ENCODE measurements around the gene NEDD4. TPM values are rescaled to one million over a fixed set of nuclear protein-coding genes. Genes with fewer than 3 reads are reported as not detected.
A peak's percentile ranks its signal among the peaks of the same experiment; 100 is the strongest.

NEDD4 gene
- total and polyA plus RNA-seq, 11 donors = 1.8 to 14.8 (median 8.9) TPM

- intact Hi-C loops (cut with DNase I) = loop anchor here in 4 of 10 donors (10.0 kb wide), 3 partner anchors 45 to 245 kb away; partner anchors contain the start of gene RFX7 (in 3 of the 4)
- DNase-seq = no peak
- Histone ChIP-seq H3K27me3 (no peaks in the 10 kb centered on the region), H3K9me3 (no peaks in the 10 kb centered on the region), H3K36me3 (no peaks in the 10 kb centered on the region), H3K27ac (no peak overlapping the region), H3K4me1 (peaks cover 0 to 3% (median under 1%) of the 10 kb centered on the region in 12 donors), H3K4me3 (no peak overlapping the region)
- no peak for ATAC-seq
- TF ChIP-seq CTCF (IDR thresholded peaks at IDR 0.05) (no peak), POLR2A (IDR thresholded peaks at IDR 0.05) (no peak)
- WGBS, 4 donors = 89 to 100% (median 93%) methylated on average over 1 of the region's 1 CpG
These were observed 6.2 kb upstream of the NEDD4 start for GRCh38 chr15:55999658-56000057.

- DNase-seq = no peak
These were observed 5.1 kb upstream of the NEDD4 start for GRCh38 chr15:55998478-55998877.

GRCh38 chr15:55993804-55994560 lies 570 bp upstream of the NEDD4 start:
- no peaks in the 10 kb centered on the region for H3K36me3 ChIP-seq
- ATAC-seq = peak in 3 of 4 donors; percentile 2 to 7 (median 4)
- no peaks in the 10 kb centered on the region for H3K27me3 ChIP-seq
- TF ChIP-seq CTCF (IDR thresholded peaks at IDR 0.05) (peak in 5 of 12 donors; percentile 13 to 23 (median 16)), POLR2A (IDR thresholded peaks at IDR 0.05) (no peak)
- no peaks in the 10 kb centered on the region for H3K9me3 ChIP-seq
- peak overlapping the region; percentile 63 to 96 (median 84) for H3K4me3 ChIP-seq
- WGBS, 4 donors = 0 to 1% (median 1%) methylated on average over 13 to 41 of the region's 41 CpGs
- H3K4me1 ChIP-seq = peaks cover 0 to 33% (median 11%) of the 10 kb centered on the region in 12 donors
- H3K27ac ChIP-seq = peak overlapping the region; percentile 86 to 98 (median 94)
- peak in 1 of 5 donors; percentile 22 for DNase-seq
- intact Hi-C loops (cut with DNase I) = loop anchor here in 8 of 10 donors (2.0 to 10.0 kb wide), 9 partner anchors 48 to 251 kb away; partner anchors contain the start of gene RFX7 (in 5 of the 8)

More at GRCh38 chr15:55998478-55998877, 5.1 kb upstream of the NEDD4 start:
- 89 to 96% (median 94%) methylated on average over 1 of the region's 1 CpG for WGBS, 4 donors
- H3K4me3 ChIP-seq = no peak overlapping the region
- peaks cover 0 to 9% (median 5%) of the 10 kb centered on the region in 12 donors for H3K4me1 ChIP-seq
- no peaks in the 10 kb centered on the region for H3K9me3 ChIP-seq
- TF ChIP-seq CTCF (IDR thresholded peaks at IDR 0.05) (no peak), POLR2A (IDR thresholded peaks at IDR 0.05) (no peak)
- intact Hi-C loops (cut with DNase I) = loop anchor here in 4 of 10 donors (10.0 kb wide), 3 partner anchors 46 to 246 kb away; partner anchors contain the start of gene RFX7 (in 3 of the 4)
- H3K27ac ChIP-seq = no peak overlapping the region
- no peak for ATAC-seq
- H3K27me3 ChIP-seq = no peaks in the 10 kb centered on the region
- no peaks in the 10 kb centered on the region for H3K36me3 ChIP-seq

GRCh38 chr15:55992769-55993110 lies 672 bp downstream of the NEDD4 start:
- H3K4me1 ChIP-seq = peaks cover 0 to 33% (median 11%) of the 10 kb centered on the region in 12 donors
- no peak for TF ChIP-seq CTCF (IDR thresholded peaks at IDR 0.05)
- TF ChIP-seq POLR2A (IDR thresholded peaks at IDR 0.05) = no peak
- 1 to 3% (median 1%) methylated on average over 9 of the region's 9 CpGs for WGBS, 4 donors

More at GRCh38 chr15:55992769-55993110, 672 bp downstream of the NEDD4 start:
- Histone ChIP-seq H3K9me3 (no peaks in the 10 kb centered on the region), H3K27me3 (no peaks in the 10 kb centered on the region), H3K27ac (peak overlapping the region; percentile 86 to 98 (median 94)), H3K4me3 (peak overlapping the region; percentile 63 to 96 (median 84)), H3K36me3 (no peaks in the 10 kb centered on the region)
- DNase-seq = no peak
- no peak for ATAC-seq
- intact Hi-C loops (cut with DNase I) = loop anchor here in 8 of 10 donors (2.0 to 10.0 kb wide), 9 partner anchors 50 to 252 kb away; partner anchors contain the start of gene RFX7 (in 5 of the 8)
